GM18511 (cell line): ENCODE results near the gene ACTN4.

ENCODE experiments used
- ATAC-seq: cut with Tn5 transposase; IDR thresholded peaks from one replicate; pipeline ENCODE4 v1.9.1; 2021; ENCODE audit warnings: mild to moderate bottlenecking, moderate library complexity; ENCODE audit not compliant: unreplicated experiment

The ACTN4 gene

GRCh38 chr19:38635483-38636399 is 11.7 kb upstream of the ACTN4 start:
- no peak for ATAC-seq

- no peak for ATAC-seq
Observed at GRCh38 chr19:38638461-38638860, 9.0 kb upstream of the ACTN4 start.

GRCh38 chr19:38639679-38640078 is 7.8 kb upstream of the ACTN4 start:
- ATAC-seq: no peak

- ATAC-seq: no peak
Observed at GRCh38 chr19:38640368-38640767, 7.1 kb upstream of the ACTN4 start.

GRCh38 chr19:38642176-38642575 is 5.3 kb upstream of the ACTN4 start:
- no peak for ATAC-seq

- no peak for ATAC-seq
Observed at GRCh38 chr19:38644719-38645118, 2.7 kb upstream of the ACTN4 start.

- ATAC-seq: no peak
Observed at GRCh38 chr19:38647966-38648768, 718 bp downstream of the ACTN4 start.

- ATAC-seq: no peak
Observed at GRCh38 chr19:38648769-38649304, 1.4 kb downstream of the ACTN4 start.

GRCh38 chr19:38649305-38650171 is 2.1 kb downstream of the ACTN4 start:
- no peak for ATAC-seq

- no peak for ATAC-seq
Observed at GRCh38 chr19:38650172-38650775, 2.8 kb downstream of the ACTN4 start.

GRCh38 chr19:38650911-38651584 is 3.6 kb downstream of the ACTN4 start:
- no peak for ATAC-seq

- ATAC-seq: no peak
Observed at GRCh38 chr19:38653028-38653571, 5.7 kb downstream of the ACTN4 start.

- ATAC-seq: no peak
Observed at GRCh38 chr19:38654628-38655055, 7.2 kb downstream of the ACTN4 start.

GRCh38 chr19:38655148-38655824 is 7.8 kb downstream of the ACTN4 start:
- peak; percentile 58 for ATAC-seq

- ATAC-seq: no peak
Observed at GRCh38 chr19:38656171-38656981, 8.9 kb downstream of the ACTN4 start.

GRCh38 chr19:38657633-38658222 is 10.3 kb downstream of the ACTN4 start:
- no peak for ATAC-seq

GRCh38 chr19:38658462-38659306 is 11.2 kb downstream of the ACTN4 start:
- no peak for ATAC-seq
